ENCODE measurements around the gene EFNB2. TPM values are rescaled to one million over a fixed set of nuclear protein-coding genes. Genes with fewer than 3 reads are reported as not detected.

Gene EFNB2
- total RNA-seq, 4 donors from 2014 or later, result 17.1 to 45.4 (median 28.3) TPM

GRCh38 chr13:106565127-106565775 is 29.8 kb upstream of the EFNB2 start:
- DNase-seq (ENCODE audit: low spot score in 2 of 2), result no peak
- peak overlapping the region; percentile 83 for H3K4me3 ChIP-seq
- H3K4me1 ChIP-seq, result peaks cover 59% of the 10 kb centered on the region
- no peaks in the 10 kb centered on the region for H3K36me3 ChIP-seq
- no peak for TF ChIP-seq EP300 (IDR thresholded peaks at IDR 0.05)
- no peak for TF ChIP-seq CTCF (IDR thresholded peaks at IDR 0.05)
- TF ChIP-seq POLR2AphosphoS5 (IDR thresholded peaks at IDR 0.05), result no peak
- TF ChIP-seq POLR2A (IDR thresholded peaks at IDR 0.05), result no peak
- H3K9me3 ChIP-seq, result no peaks in the 10 kb centered on the region
- H3K27me3 ChIP-seq, result no peaks in the 10 kb centered on the region
- H3K27ac ChIP-seq, result no peak overlapping the region
- WGBS, result 38% methylated on average over 4 of the region's 4 CpGs

- Histone ChIP-seq H3K4me3 (no peak overlapping the region), H3K4me1 (peaks cover 52% of the 10 kb centered on the region), H3K27ac (no peak overlapping the region), H3K9me3 (no peaks in the 10 kb centered on the region), H3K27me3 (no peaks in the 10 kb centered on the region), H3K36me3 (peaks cover 15% of the 10 kb centered on the region)
- DNase-seq (ENCODE audit: low spot score in 2 of 2), result no peak
- TF ChIP-seq EP300 (IDR thresholded peaks at IDR 0.05) (no peak), CTCF (IDR thresholded peaks at IDR 0.05) (no peak), POLR2A (IDR thresholded peaks at IDR 0.05) (no peak), POLR2AphosphoS5 (IDR thresholded peaks at IDR 0.05) (no peak)
- 76% methylated on average over 1 of the region's 1 CpG for WGBS
Measured at GRCh38 chr13:106562301-106562700, 26.8 kb upstream of the EFNB2 start.

GRCh38 chr13:106561551-106562170 is 26.2 kb upstream of the EFNB2 start:
- DNase-seq (ENCODE audit: low spot score in 2 of 2), result no peak
- Histone ChIP-seq H3K4me1 (peaks cover 51% of the 10 kb centered on the region), H3K9me3 (no peaks in the 10 kb centered on the region), H3K27ac (no peak overlapping the region), H3K27me3 (no peaks in the 10 kb centered on the region), H3K36me3 (peaks cover 21% of the 10 kb centered on the region), H3K4me3 (no peak overlapping the region)
- WGBS, result 43% methylated on average over 6 of the region's 6 CpGs
- TF ChIP-seq POLR2AphosphoS5 (IDR thresholded peaks at IDR 0.05) (no peak), EP300 (IDR thresholded peaks at IDR 0.05) (no peak), CTCF (IDR thresholded peaks at IDR 0.05) (no peak), POLR2A (IDR thresholded peaks at IDR 0.05) (no peak)

- no peak for DNase-seq (ENCODE audit: low spot score in 2 of 2)
- WGBS, result 60% methylated on average over 1 of the region's 1 CpG
- TF ChIP-seq POLR2A (IDR thresholded peaks at IDR 0.05), result no peak
- TF ChIP-seq EP300 (IDR thresholded peaks at IDR 0.05), result no peak
- no peak for TF ChIP-seq POLR2AphosphoS5 (IDR thresholded peaks at IDR 0.05)
- TF ChIP-seq CTCF (IDR thresholded peaks at IDR 0.05), result no peak
- Histone ChIP-seq H3K9me3 (no peaks in the 10 kb centered on the region), H3K27me3 (no peaks in the 10 kb centered on the region), H3K27ac (no peak overlapping the region), H3K36me3 (peaks cover 29% of the 10 kb centered on the region), H3K4me3 (no peak overlapping the region), H3K4me1 (peaks cover 42% of the 10 kb centered on the region)
Measured at GRCh38 chr13:106560821-106561220, 25.4 kb upstream of the EFNB2 start.

GRCh38 chr13:106558527-106558926 is 23.1 kb upstream of the EFNB2 start:
- no peak for DNase-seq (ENCODE audit: low spot score in 2 of 2)
- Histone ChIP-seq H3K9me3 (no peaks in the 10 kb centered on the region), H3K27ac (no peak overlapping the region), H3K36me3 (peaks cover 47% of the 10 kb centered on the region), H3K4me3 (no peak overlapping the region), H3K4me1 (peaks cover 23% of the 10 kb centered on the region), H3K27me3 (no peaks in the 10 kb centered on the region)
- TF ChIP-seq CTCF (IDR thresholded peaks at IDR 0.05), result no peak
